GM12878 (cell line): ENCODE results near the gene IGF2BP2. TPM values are rescaled to one million over a fixed set of nuclear protein-coding genes. Genes with fewer than 3 reads are reported as not detected.

Experiments
- ATAC-seq: fragments of 200-7000 bp; cut with Tn5 transposase; 3 replicates; pipeline ENCODE4 v1.9.1; 2020; ENCODE audit warnings: mild to moderate bottlenecking, moderate library complexity
- BruUV-seq: library from RNA; stranded (reverse); fragments of 400-500 nt; replicated peaks from 2 replicates; lab custom pipeline; 2021; lab: Mats Ljungman, UMichigan
- CTCF ChIA-PET: fragments of 300-600 bp; sonication (Branson Sonifier 250); formaldehyde crosslinking; extraction: SDS; loops from one replicate; lab custom pipeline; 2021; ENCODE audit warnings: inconsistent platforms; lab: Yijun Ruan, JAX
- POLR2A ChIA-PET: fragments of 350-600 bp; formaldehyde crosslinking; extraction: SDS; loops from one replicate; lab custom pipeline; 2021; ENCODE audit warnings: inconsistent platforms; lab: Charles Lee
- RAD21 ChIA-PET: fragments of 300-600 bp; sonication (Branson Sonifier 250); formaldehyde crosslinking; loops from one replicate; lab custom pipeline; 2023; ENCODE audit warnings: antibody characterized with exemption; ENCODE audit not compliant: unreplicated experiment; lab: Charles Lee
- SMC1A ChIA-PET: fragments of 300-600 bp; sonication (Branson Sonifier 250); formaldehyde crosslinking; loops from one replicate; lab custom pipeline; 2023; ENCODE audit not compliant: unreplicated experiment, uncharacterized antibody; lab: Charles Lee
- DNase-seq: peaks from one replicate; pipeline ENCODE4 v3.0.0-alpha.2; 2011; ENCODE audit warnings: low read depth, low spot score
- FAIRE-seq: peaks from 3 replicates; lab custom pipeline; 2011; peaks lifted over from hg19 to GRCh38; lab: Jason Lieb, UNC
- H2AFZ ChIP-seq: 2 replicates; pipeline ENCODE4 v1.6.0; 2011; ENCODE audit warnings: low read depth, low read length, control low read depth; ENCODE audit not compliant: control insufficient read depth
- H3K27ac ChIP-seq: 2 replicates; pipeline ENCODE4 v1.5.1; 2011; ENCODE audit warnings: control low read depth; ENCODE audit not compliant: control insufficient read depth, insufficient read depth
- H3K27me3 ChIP-seq, 2 experiments: replicated peaks in 1 of 2; 2 replicates each; pipeline versions ENCODE4 v1.6.0 to v1.6.1; 2011; ENCODE audit warnings: low read length in 1 of 2; ENCODE audit not compliant: control insufficient read depth in 2 of 2, insufficient read depth in 2 of 2
- H3K36me3 ChIP-seq, 2 experiments: 2 replicates each; pipeline ENCODE4 v1.5.1; 2011; ENCODE audit warnings: low read length in 1 of 2; ENCODE audit not compliant: control insufficient read depth in 2 of 2, insufficient read depth in 2 of 2
- H3K4me1 ChIP-seq: 2 replicates; pipeline ENCODE4 v1.6.1; 2011; ENCODE audit warnings: mild to moderate bottlenecking, low read length, moderate library complexity, mixed read lengths; ENCODE audit not compliant: control insufficient read depth, insufficient read depth
- H3K4me2 ChIP-seq: 2 replicates; pipeline ENCODE4 v1.6.0; 2011; ENCODE audit warnings: control low read depth; ENCODE audit not compliant: control insufficient read depth, insufficient read depth
- H3K4me3 ChIP-seq: fragments of 200-600 bp; sonication (generic); 2 replicates; pipeline ENCODE4 v1.5.1; 2016
- H3K79me2 ChIP-seq: 2 replicates; pipeline ENCODE4 v1.6.0; 2011; ENCODE audit warnings: low read length; ENCODE audit not compliant: control insufficient read depth, insufficient read depth
- H3K9ac ChIP-seq: 2 replicates; pipeline ENCODE4 v1.8.0; 2011; ENCODE audit warnings: low read length, control low read depth, mixed read lengths; ENCODE audit not compliant: control insufficient read depth, insufficient read depth
- H3K9me3 ChIP-seq: replicated peaks from 3 replicates; pipeline ENCODE4 v1.5.1; 2011; ENCODE audit warnings: mild to moderate bottlenecking, low read length; ENCODE audit not compliant: control insufficient read depth, insufficient read depth
- H4K20me1 ChIP-seq: 2 replicates; pipeline ENCODE4 v1.6.0; 2011; ENCODE audit not compliant: control insufficient read depth, insufficient read depth
- HDGF ChIP-seq: fragments of 450-650 bp; IDR thresholded peaks from 2 replicates; pipeline ENCODE4 v1.6.1; 2016; ENCODE audit warnings: antibody characterized with exemption
- RELB ChIP-seq: fragments of 450-650 bp; IDR thresholded peaks from 2 replicates; pipeline ENCODE4 v1.6.1; 2017; ENCODE audit warnings: low read depth, mild to moderate bottlenecking, moderate library complexity
- RUNX3 ChIP-seq: IDR thresholded peaks from 2 replicates; pipeline ENCODE4 v1.6.1; 2012; ENCODE audit warnings: low read length, inconsistent platforms
- TCF7 ChIP-seq: IDR thresholded peaks from 2 replicates; pipeline ENCODE4 v1.6.1; 2014; ENCODE audit warnings: antibody characterized with exemption, borderline replicate concordance
- ZNF217 ChIP-seq: fragments of 450-650 bp; IDR thresholded peaks from 2 replicates; pipeline ENCODE4 v1.6.1; 2017; ENCODE audit warnings: antibody characterized with exemption, mild to moderate bottlenecking
- WGBS: methylation state at CpG from one replicate; pipeline ENCODE4 v1.1.6; 2016; ENCODE audit warnings: low lambda C conversion rate; ENCODE audit not compliant: insufficient replicate concordance, insufficient coverage; ENCODE audit errors: missing lambda C conversion rate; 5-methylcytosine and 5-hydroxymethylcytosine counted together
- in situ Hi-C: fragments of 300-500 bp; cut with MboI; formaldehyde crosslinking; loops from 9 replicates; pipeline ENCODE4 v1.14.3; 2018; ENCODE audit warnings: mixed read lengths
- intact Hi-C: fragments of 100-400 bp; cut with micrococcal nuclease; formaldehyde crosslinking; loops from one replicate; pipeline ENCODE4 v1.14.2; 2022; ENCODE audit not compliant: unreplicated experiment
- polyA plus RNA-seq, 11 experiments: library from polyadenylated mRNA; depleted of rRNA in 4 of 11; unstranded in 6 of 11; stranded (reverse) in 5 of 11; fragments of >200 nt; fragmentation: Nextera tagmentation in 4 of 11; fragmentation: Illumina TruSeq in 1 of 11; extraction: Ambion mirVana in 4 of 11; extraction: Trizol in 1 of 11; gene quantifications; 1 replicate in 1 of 11; 2 replicates in 10 of 11; pipeline versions ENCODE4 v1.2.1 to v1.2.3, GENCODE V29; 2011 to 2016; ENCODE audit warnings: inconsistent platforms in 2 of 11, missing spikeins in 2 of 11, low read depth in 1 of 11
- total RNA-seq, 4 experiments: library from RNA; depleted of rRNA in 3 of 4; stranded (reverse); fragments of >200 nt in 3 of 4; fragmentation: Illumina TruSeq in 1 of 4; extraction: Trizol in 1 of 4; gene quantifications; 2 replicates each; pipeline versions ENCODE4 v1.2.1 to v1.2.3, GENCODE V29; 2013 to 2021

The IGF2BP2 gene
- total and polyA plus RNA-seq, 10 of the 15 experiments (the other 5 are each of a cell fraction or from before 2014, with no cell fraction given): 0.25 to 0.72 TPM; not detected in 8

- H3K4me3 ChIP-seq: no peak overlapping the region
- H3K36me3 ChIP-seq: no peaks in the 10 kb centered on the region
- ATAC-seq (peak; percentile 79), DNase-seq (no peak), FAIRE-seq (no peak)
- no peaks in the 10 kb centered on the region for H4K20me1 ChIP-seq
- H3K9me3 ChIP-seq: no peaks in the 10 kb centered on the region
- H3K4me2 ChIP-seq: 0 out of 2 replicates have a peak overlapping the region, but pooled peaks have one; percentile 7
- POLR2A ChIA-PET: interaction anchor here (0.6 to 0.7 kb wide), 2 partner anchors 9 to 38 kb away, joined by 4 to 5 read pairs; no protein-coding TSS in a partner anchor
- peak; percentile 65; the same call in 1 of the 2 replicates for TF ChIP-seq TCF7
- TF ChIP-seq ZNF217: no peak
- no peak for TF ChIP-seq RELB
- no peak for TF ChIP-seq HDGF
- peak; percentile 68 for TF ChIP-seq RUNX3
- TF ChIP-seq, all 136 proteins: peak for 2
- peak overlapping the region; percentile 34; the same call in 1 of the 2 replicates for H2AFZ ChIP-seq
- peaks cover 2 to 7% of the 10 kb centered on the region in 2 experiments; a peak in 3 of 4 replicates for H3K27me3 ChIP-seq
- BruUV-seq: no TSS peak
- 43% methylated on average over 6 of the region's 6 CpGs for WGBS
- H3K27ac ChIP-seq: no peak overlapping the region
- no peaks in the 10 kb centered on the region for H3K79me2 ChIP-seq
- H3K4me1 ChIP-seq: peaks cover 3% of the 10 kb centered on the region; the same call in 1 of the 2 replicates
- no peak overlapping the region for H3K9ac ChIP-seq
- intact Hi-C loops: no loop called here
- SMC1A ChIA-PET: no interaction called here
- RAD21 ChIA-PET: no interaction called here
- CTCF ChIA-PET: no interaction called here
- in situ Hi-C loops: no loop called here
Measured at GRCh38 chr3:185726254-185726967, 98.4 kb downstream of the IGF2BP2 start.
